ENCODE results near the gene FRK.
A peak's percentile ranks its signal among the peaks of the same experiment; 100 is the strongest.

The FRK gene

GRCh38 chr6:115885636-115886366 is 174.9 kb downstream of the FRK start:
- CTCF ChIA-PET = interaction anchor here (0.8 kb wide), 1 partner anchor 47 kb away, joined by 3 read pairs; no protein-coding TSS in a partner anchor
- H3K27ac ChIP-seq (ENCODE audit: extremely low read depth, low read depth, low read length) = no peak overlapping the region
- TF ChIP-seq, protein P1, sequence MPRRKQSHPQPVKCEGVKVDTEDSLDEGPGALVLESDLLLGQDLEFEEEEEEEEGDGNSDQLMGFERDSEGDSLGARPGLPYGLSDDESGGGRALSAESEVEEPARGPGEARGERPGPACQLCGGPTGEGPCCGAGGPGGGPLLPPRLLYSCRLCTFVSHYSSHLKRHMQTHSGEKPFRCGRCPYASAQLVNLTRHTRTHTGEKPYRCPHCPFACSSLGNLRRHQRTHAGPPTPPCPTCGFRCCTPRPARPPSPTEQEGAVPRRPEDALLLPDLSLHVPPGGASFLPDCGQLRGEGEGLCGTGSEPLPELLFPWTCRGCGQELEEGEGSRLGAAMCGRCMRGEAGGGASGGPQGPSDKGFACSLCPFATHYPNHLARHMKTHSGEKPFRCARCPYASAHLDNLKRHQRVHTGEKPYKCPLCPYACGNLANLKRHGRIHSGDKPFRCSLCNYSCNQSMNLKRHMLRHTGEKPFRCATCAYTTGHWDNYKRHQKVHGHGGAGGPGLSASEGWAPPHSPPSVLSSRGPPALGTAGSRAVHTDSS (tag by site-specific recombination; IDR thresholded peaks at IDR 0.05) = no peak
- TF ChIP-seq ZNF223 (tag by site-specific recombination; IDR thresholded peaks at IDR 0.05) (no peak), ZBTB17 (tag by site-specific recombination; IDR thresholded peaks at IDR 0.05) (no peak), ZNF350 (tag by site-specific recombination; IDR thresholded peaks at IDR 0.05) (no peak), ZNF830 (tag by site-specific recombination; IDR thresholded peaks at IDR 0.05; ENCODE audit: low read depth) (no peak), ZNF776 (tag by site-specific recombination; IDR thresholded peaks at IDR 0.05; ENCODE audit: borderline replicate concordance) (no peak), ZNF423 (tag by site-specific recombination; IDR thresholded peaks at IDR 0.05) (no peak), ZNF138 (tag by site-specific recombination; IDR thresholded peaks at IDR 0.05; ENCODE audit: borderline replicate concordance) (no peak), ZNF391 (tag by site-specific recombination; IDR thresholded peaks at IDR 0.05; ENCODE audit: borderline replicate concordance, low read depth) (no peak)
- TF ChIP-seq, protein P2, sequence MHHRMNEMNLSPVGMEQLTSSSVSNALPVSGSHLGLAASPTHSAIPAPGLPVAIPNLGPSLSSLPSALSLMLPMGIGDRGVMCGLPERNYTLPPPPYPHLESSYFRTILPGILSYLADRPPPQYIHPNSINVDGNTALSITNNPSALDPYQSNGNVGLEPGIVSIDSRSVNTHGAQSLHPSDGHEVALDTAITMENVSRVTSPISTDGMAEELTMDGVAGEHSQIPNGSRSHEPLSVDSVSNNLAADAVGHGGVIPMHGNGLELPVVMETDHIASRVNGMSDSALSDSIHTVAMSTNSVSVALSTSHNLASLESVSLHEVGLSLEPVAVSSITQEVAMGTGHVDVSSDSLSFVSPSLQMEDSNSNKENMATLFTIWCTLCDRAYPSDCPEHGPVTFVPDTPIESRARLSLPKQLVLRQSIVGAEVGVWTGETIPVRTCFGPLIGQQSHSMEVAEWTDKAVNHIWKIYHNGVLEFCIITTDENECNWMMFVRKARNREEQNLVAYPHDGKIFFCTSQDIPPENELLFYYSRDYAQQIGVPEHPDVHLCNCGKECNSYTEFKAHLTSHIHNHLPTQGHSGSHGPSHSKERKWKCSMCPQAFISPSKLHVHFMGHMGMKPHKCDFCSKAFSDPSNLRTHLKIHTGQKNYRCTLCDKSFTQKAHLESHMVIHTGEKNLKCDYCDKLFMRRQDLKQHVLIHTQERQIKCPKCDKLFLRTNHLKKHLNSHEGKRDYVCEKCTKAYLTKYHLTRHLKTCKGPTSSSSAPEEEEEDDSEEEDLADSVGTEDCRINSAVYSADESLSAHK (tag by site-specific recombination; IDR thresholded peaks at IDR 0.05) = no peak
- no peaks in the 10 kb centered on the region for H3K4me1 ChIP-seq (ENCODE audit: control insufficient read depth, insufficient read depth, low read length)
- H3K9me3 ChIP-seq (ENCODE audit: control insufficient read depth, insufficient read depth, low read depth, low read length) = no peaks in the 10 kb centered on the region
- POLR2A ChIA-PET = no interaction called here
- no peak overlapping the region for H3K4me3 ChIP-seq (ENCODE audit: low read depth, low read length)
- no peaks in the 10 kb centered on the region for H3K36me3 ChIP-seq (ENCODE audit: control insufficient read depth in 2 of 2, insufficient read depth in 1 of 2, low read length in 2 of 2)

GRCh38 chr6:115882771-115883170 is 177.9 kb downstream of the FRK start:
- TF ChIP-seq ZNF549 (tag by site-specific recombination; IDR thresholded peaks at IDR 0.05) (no peak), ZNF335 (tag by site-specific recombination; conservative IDR thresholded peaks at IDR 0.05) (no peak), ZNF624 (tag by site-specific recombination; IDR thresholded peaks at IDR 0.05) (no peak), ZNF132 (tag by site-specific recombination; IDR thresholded peaks at IDR 0.05; ENCODE audit: borderline replicate concordance) (no peak), SETDB1 (IDR thresholded peaks at IDR 0.05; ENCODE audit: insufficient read length, low read length) (no peak)
- H3K9me3 ChIP-seq (ENCODE audit: control insufficient read depth, insufficient read depth, low read depth, low read length) = no peaks in the 10 kb centered on the region
- H3K4me3 ChIP-seq (ENCODE audit: low read depth, low read length) = no peak overlapping the region
- ChIA-PET CTCF (interaction anchor here (0.7 to 2.4 kb wide), 2 partner anchors 14 to 230 kb away, joined by 4 to 9 read pairs; no protein-coding TSS in a partner anchor), POLR2A (no interaction called here)
- H3K36me3 ChIP-seq (ENCODE audit: control insufficient read depth in 2 of 2, insufficient read depth in 1 of 2, low read length in 2 of 2) = no peaks in the 10 kb centered on the region
- no peak overlapping the region for H3K27ac ChIP-seq (ENCODE audit: extremely low read depth, low read depth, low read length)
- no peaks in the 10 kb centered on the region for H3K4me1 ChIP-seq (ENCODE audit: control insufficient read depth, insufficient read depth, low read length)

- Histone ChIP-seq H3K36me3 (ENCODE audit: control insufficient read depth in 2 of 2, insufficient read depth in 1 of 2, low read length in 2 of 2) (no peaks in the 10 kb centered on the region), H3K4me1 (ENCODE audit: control insufficient read depth, insufficient read depth, low read length) (no peaks in the 10 kb centered on the region), H3K27ac (ENCODE audit: extremely low read depth, low read depth, low read length) (no peak overlapping the region), H3K9me3 (ENCODE audit: control insufficient read depth, insufficient read depth, low read depth, low read length) (no peaks in the 10 kb centered on the region), H3K4me3 (ENCODE audit: low read depth, low read length) (no peak overlapping the region)
- ChIA-PET CTCF (interaction anchor here (0.7 to 2.4 kb wide), 3 partner anchors 15 to 230 kb away, joined by 3 to 9 read pairs (median 4); no protein-coding TSS in a partner anchor), POLR2A (no interaction called here)
- TF ChIP-seq KLF1 (tag by site-specific recombination; IDR thresholded peaks at IDR 0.05) (no peak), ZSCAN4 (tag by site-specific recombination; IDR thresholded peaks at IDR 0.05) (peak; percentile 83), GFI1B (tag by site-specific recombination; IDR thresholded peaks at IDR 0.05) (no peak)
Observed at GRCh38 chr6:115882174-115882573, 178.5 kb downstream of the FRK start.

Data from HEK293 (cell line).